Smooth muscle cell (in vitro differentiated cells): ENCODE data around the gene C1orf52. TPM values are rescaled to one million over a fixed set of nuclear protein-coding genes. Genes with fewer than 3 reads are reported as not detected.

Experiments
- DNase-seq: peaks from one replicate; lab custom pipeline; 2025; ENCODE audit not compliant: unreplicated experiment; lab: John Stamatoyannopoulos, UW
- H2AFZ ChIP-seq: fragments of 200-600 bp; sonication (generic); 2 replicates; pipeline ENCODE4 v1.6.0; 2016; ENCODE audit warnings: antibody characterized with exemption, low read depth, mild to moderate bottlenecking
- H3F3A ChIP-seq: fragments of 200-600 bp; sonication (generic); 2 replicates; pipeline ENCODE4 v1.6.0; 2017; ENCODE audit warnings: antibody characterized with exemption, low read depth
- H3K27ac ChIP-seq: fragments of 200-600 bp; sonication (generic); 2 replicates; pipeline ENCODE4 v1.5.1; 2016; ENCODE audit warnings: low read depth, mild to moderate bottlenecking
- H3K27me3 ChIP-seq: fragments of 200-600 bp; sonication (generic); 2 replicates; pipeline ENCODE4 v1.6.1; 2016; ENCODE audit warnings: low read depth, mild to moderate bottlenecking
- H3K36me3 ChIP-seq: fragments of 200-600 bp; sonication (generic); 2 replicates; pipeline ENCODE4 v1.5.1; 2016; ENCODE audit warnings: low read depth
- H3K4me1 ChIP-seq: fragments of 200-600 bp; sonication (generic); 2 replicates; pipeline ENCODE4 v1.5.1; 2016; ENCODE audit warnings: low read depth
- H3K4me2 ChIP-seq: fragments of 200-600 bp; sonication (generic); 2 replicates; pipeline ENCODE4 v1.6.0; 2016; ENCODE audit warnings: mild to moderate bottlenecking
- H3K4me3 ChIP-seq: fragments of 200-600 bp; sonication (generic); 2 replicates; pipeline ENCODE4 v1.5.1; 2016; ENCODE audit warnings: mild to moderate bottlenecking
- H3K79me2 ChIP-seq: fragments of 200-600 bp; sonication (generic); 2 replicates; pipeline ENCODE4 v1.6.0; 2016; ENCODE audit warnings: low read depth, mild to moderate bottlenecking
- H3K9ac ChIP-seq: fragments of 200-600 bp; sonication (generic); 2 replicates; pipeline ENCODE4 v1.6.0; 2016; ENCODE audit warnings: low read depth
- H3K9me3 ChIP-seq: fragments of 200-600 bp; sonication (generic); replicated peaks from 2 replicates; pipeline ENCODE4 v1.5.1; 2016; ENCODE audit warnings: low read depth
- H4K20me1 ChIP-seq: fragments of 200-600 bp; sonication (generic); 2 replicates; pipeline ENCODE4 v1.6.0; 2016; ENCODE audit warnings: low read depth
- WGBS: methylation state at CpG from one replicate; pipeline ENCODE4 v1.1.7; 2016; ENCODE audit warnings: low lambda C conversion rate; 5-methylcytosine and 5-hydroxymethylcytosine counted together
- polyA plus RNA-seq: library from polyadenylated mRNA; unstranded; fragments of >200 nt; fragmentation: Nextera tagmentation; extraction: Ambion mirVana; gene quantifications from 2 replicates; pipeline ENCODE4 v1.2.1, GENCODE V29; 2016
- total RNA-seq: library from RNA; depleted of rRNA; stranded (reverse); fragments of >200 nt; gene quantifications from 2 replicates; pipeline ENCODE4 v1.2.3, GENCODE V29; 2014
- TF ChIP-seq, protein P1 (sequence below): fragments of 200-600 bp; sonication (generic); IDR thresholded peaks from 2 replicates; pipeline ENCODE4 v1.5.1; 2017; ENCODE audit warnings: borderline replicate concordance, mild to moderate bottlenecking, antibody characterized with exemption; ENCODE audit not compliant: insufficient read depth, poor library complexity, severe bottlenecking

The C1orf52 gene
- total and polyA plus RNA-seq, 2 experiments from 2014 or later: 39.4 to 46.4 TPM

DNA sequence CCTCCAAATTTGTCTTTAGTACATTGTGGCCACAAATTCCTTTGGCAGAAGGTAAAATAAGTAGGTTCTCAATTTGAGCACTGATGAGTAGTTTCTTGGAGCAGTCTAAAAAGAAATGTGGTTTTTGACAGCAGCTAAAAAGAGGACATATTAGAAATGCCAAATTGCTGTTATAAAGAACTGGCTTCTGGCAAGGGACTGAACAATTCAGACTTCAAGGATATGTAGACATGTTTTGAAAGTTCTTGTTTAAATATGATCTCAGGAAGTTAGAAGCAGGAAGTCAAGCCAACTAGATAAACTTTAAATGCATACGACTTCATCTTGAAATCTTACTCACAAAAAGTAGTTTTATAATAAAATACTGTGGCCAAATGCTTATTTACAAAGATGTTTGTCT lies 18.8 kb downstream of the C1orf52 start:
- 19% methylated on average over 1 of the region's 1 CpG for WGBS

DNA sequence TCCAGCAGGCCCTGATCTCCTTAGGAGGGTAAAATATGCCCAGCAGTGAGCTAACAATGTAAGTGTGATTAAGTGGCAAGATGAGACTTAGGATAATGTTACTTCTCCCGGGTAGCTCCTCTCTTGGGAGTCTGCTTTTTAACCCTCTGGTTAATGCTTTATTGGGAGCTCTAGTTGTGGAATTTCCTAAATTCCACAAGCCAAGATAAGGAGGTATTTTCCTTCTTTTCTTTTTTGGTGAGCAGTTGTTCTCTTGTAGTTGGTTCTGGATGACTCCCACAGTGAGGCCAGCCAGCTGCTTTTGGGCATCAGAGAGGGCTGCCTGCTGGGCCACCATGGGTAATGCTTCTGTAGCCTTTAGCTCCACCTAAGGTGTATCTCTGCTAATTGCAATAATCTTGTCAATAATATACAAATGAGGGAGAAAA lies 19.3 kb downstream of the C1orf52 start:
- Histone ChIP-seq H3K36me3 (no peaks in the 10 kb centered on the region), H3K4me3 (no peak overlapping the region), H3K9ac (no peak overlapping the region), H3K4me2 (peak overlapping the region; percentile 32), H3K27me3 (no peaks in the 10 kb centered on the region), H4K20me1 (no peaks in the 10 kb centered on the region), H3K9me3 (no peaks in the 10 kb centered on the region), H3K4me1 (peaks cover 34% of the 10 kb centered on the region), H3K27ac (peak overlapping the region; percentile 39), H3F3A (peaks cover 24% of the 10 kb centered on the region), H2AFZ (peak overlapping the region; percentile 49), H3K79me2 (no peaks in the 10 kb centered on the region)
- WGBS: 0% methylated on average over 1 of the region's 1 CpG
- DNase-seq: no peak
- TF ChIP-seq, protein P1, sequence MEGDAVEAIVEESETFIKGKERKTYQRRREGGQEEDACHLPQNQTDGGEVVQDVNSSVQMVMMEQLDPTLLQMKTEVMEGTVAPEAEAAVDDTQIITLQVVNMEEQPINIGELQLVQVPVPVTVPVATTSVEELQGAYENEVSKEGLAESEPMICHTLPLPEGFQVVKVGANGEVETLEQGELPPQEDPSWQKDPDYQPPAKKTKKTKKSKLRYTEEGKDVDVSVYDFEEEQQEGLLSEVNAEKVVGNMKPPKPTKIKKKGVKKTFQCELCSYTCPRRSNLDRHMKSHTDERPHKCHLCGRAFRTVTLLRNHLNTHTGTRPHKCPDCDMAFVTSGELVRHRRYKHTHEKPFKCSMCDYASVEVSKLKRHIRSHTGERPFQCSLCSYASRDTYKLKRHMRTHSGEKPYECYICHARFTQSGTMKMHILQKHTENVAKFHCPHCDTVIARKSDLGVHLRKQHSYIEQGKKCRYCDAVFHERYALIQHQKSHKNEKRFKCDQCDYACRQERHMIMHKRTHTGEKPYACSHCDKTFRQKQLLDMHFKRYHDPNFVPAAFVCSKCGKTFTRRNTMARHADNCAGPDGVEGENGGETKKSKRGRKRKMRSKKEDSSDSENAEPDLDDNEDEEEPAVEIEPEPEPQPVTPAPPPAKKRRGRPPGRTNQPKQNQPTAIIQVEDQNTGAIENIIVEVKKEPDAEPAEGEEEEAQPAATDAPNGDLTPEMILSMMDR: no peak

More for the DNA sequence above, 18.8 kb downstream of the C1orf52 start:
- no peaks in the 10 kb centered on the region for H4K20me1 ChIP-seq
- TF ChIP-seq, protein P1: no peak
- no peak for DNase-seq
- peaks cover 39% of the 10 kb centered on the region for H3K4me1 ChIP-seq
- peak overlapping the region; percentile 39 for H3K27ac ChIP-seq
- no peaks in the 10 kb centered on the region for H3K27me3 ChIP-seq
- no peak overlapping the region for H3K4me3 ChIP-seq
- H3K79me2 ChIP-seq: no peaks in the 10 kb centered on the region
- H3K9me3 ChIP-seq: no peaks in the 10 kb centered on the region
- H3K9ac ChIP-seq: no peak overlapping the region
- H2AFZ ChIP-seq: peak overlapping the region; percentile 49
- peaks cover 28% of the 10 kb centered on the region for H3F3A ChIP-seq
- no peaks in the 10 kb centered on the region for H3K36me3 ChIP-seq
- peak overlapping the region; percentile 32 for H3K4me2 ChIP-seq

DNA sequence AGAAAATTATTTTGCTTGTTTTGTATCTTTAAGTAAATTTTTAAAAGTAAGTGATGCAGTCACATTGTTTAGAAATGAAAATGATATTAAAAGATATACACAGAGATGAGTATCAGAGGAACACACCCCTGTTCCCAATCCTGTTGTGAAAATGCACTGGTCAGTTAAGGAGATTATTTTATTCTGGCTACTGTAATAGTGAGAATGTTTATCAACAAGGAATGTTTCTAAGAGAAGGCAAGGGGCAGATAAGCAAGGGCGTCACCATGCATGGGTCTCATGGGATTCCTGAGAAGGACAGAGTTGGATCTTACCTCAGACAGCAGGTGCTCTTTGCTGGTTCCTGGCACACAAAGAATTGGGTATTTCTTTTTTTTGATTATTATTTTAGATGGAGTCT lies 21.8 kb downstream of the C1orf52 start:
- Histone ChIP-seq H3K4me2 (no peak overlapping the region), H3K4me3 (no peak overlapping the region), H3K27me3 (no peaks in the 10 kb centered on the region), H2AFZ (no peak overlapping the region), H3K4me1 (peaks cover 14% of the 10 kb centered on the region), H4K20me1 (no peaks in the 10 kb centered on the region), H3K79me2 (no peaks in the 10 kb centered on the region), H3K36me3 (no peaks in the 10 kb centered on the region), H3K9me3 (no peaks in the 10 kb centered on the region), H3K9ac (no peak overlapping the region), H3K27ac (no peak overlapping the region), H3F3A (peaks cover 10% of the 10 kb centered on the region)
- DNase-seq: no peak
- WGBS: 97% methylated on average over 1 of the region's 1 CpG
- TF ChIP-seq, protein P1: no peak

DNA sequence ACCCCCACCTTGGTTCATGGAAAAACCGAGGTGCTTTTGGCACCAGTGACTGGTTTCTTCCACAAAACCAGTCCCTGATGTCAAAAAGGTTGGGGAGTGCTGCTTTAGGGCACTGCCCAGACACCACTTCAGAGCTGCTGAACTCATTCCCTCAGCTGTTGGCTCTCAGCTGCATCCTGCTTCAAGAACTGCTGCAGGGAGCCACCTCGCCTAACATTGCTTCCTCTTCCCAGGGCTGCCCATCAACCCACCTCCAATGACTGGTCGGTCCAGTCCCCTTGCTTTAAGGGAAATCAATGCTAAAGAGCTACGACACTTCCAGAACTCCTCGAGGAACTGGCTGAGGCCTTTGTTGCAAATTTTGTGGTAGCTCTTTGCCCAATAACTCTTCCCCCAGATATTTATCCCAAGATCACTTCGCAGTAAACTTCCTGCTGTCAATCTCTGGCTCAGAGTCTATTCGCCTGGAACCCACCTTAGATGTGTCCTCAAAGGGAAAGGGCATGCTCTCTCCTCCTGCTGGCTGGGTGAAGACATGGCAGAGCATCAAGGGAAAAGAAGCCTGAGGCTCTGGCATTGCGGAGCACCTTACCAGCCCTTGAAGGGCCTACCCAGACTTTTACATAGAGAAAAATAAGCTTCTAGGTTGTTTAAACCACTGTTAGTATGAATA lies 29.0 kb downstream of the C1orf52 start:
- H3K4me1 ChIP-seq: peaks cover 12% of the 10 kb centered on the region
- no peak overlapping the region for H3K27ac ChIP-seq
- 91% methylated on average over 8 of the region's 8 CpGs for WGBS
- H3K36me3 ChIP-seq: no peaks in the 10 kb centered on the region
- no peak overlapping the region for H3K4me2 ChIP-seq
- DNase-seq: no peak
- H4K20me1 ChIP-seq: no peaks in the 10 kb centered on the region
- H3K4me3 ChIP-seq: no peak overlapping the region
- no peaks in the 10 kb centered on the region for H3K9me3 ChIP-seq
- H3K79me2 ChIP-seq: no peaks in the 10 kb centered on the region
- no peaks in the 10 kb centered on the region for H3F3A ChIP-seq
- no peaks in the 10 kb centered on the region for H3K27me3 ChIP-seq
- TF ChIP-seq, protein P1: no peak
- no peak overlapping the region for H2AFZ ChIP-seq
- H3K9ac ChIP-seq: no peak overlapping the region
